SJSA1 (cell line): ENCODE measurements around the gene METTL25. TPM values are rescaled to one million over a fixed set of nuclear protein-coding genes. Genes with fewer than 3 reads are reported as not detected.

Source experiments
- DNase-seq, 2 experiments: peaks; one replicate each; pipeline ENCODE4 v3.0.0-alpha.2; 2015 to 2020; ENCODE audit warnings: low spot score in 2 of 2, low read depth in 1 of 2
- H3K27ac ChIP-seq: fragments of 250-450 bp; sonication (Bioruptor Pico); 2 replicates; pipeline ENCODE4 v1.5.1; 2020; ENCODE audit warnings: mild to moderate bottlenecking, moderate library complexity
- H3K27me3 ChIP-seq: fragments of 250-450 bp; sonication (Bioruptor Pico); replicated peaks from 2 replicates; pipeline ENCODE4 v1.5.1; 2020; ENCODE audit warnings: mild to moderate bottlenecking, moderate library complexity
- H3K36me3 ChIP-seq: fragments of 250-450 bp; sonication (Bioruptor Pico); 2 replicates; pipeline ENCODE4 v1.5.1; 2020; ENCODE audit warnings: mild to moderate bottlenecking
- H3K4me1 ChIP-seq: fragments of 250-450 bp; sonication (Bioruptor Pico); replicated peaks from 2 replicates; pipeline ENCODE4 v1.6.1; 2021; ENCODE audit warnings: mild to moderate bottlenecking
- H3K4me3 ChIP-seq: fragments of 250-450 bp; sonication (Bioruptor Pico); 2 replicates; pipeline ENCODE4 v1.5.1; 2020; ENCODE audit warnings: mild to moderate bottlenecking
- H3K9me3 ChIP-seq: fragments of 250-450 bp; sonication (Bioruptor Pico); replicated peaks from 2 replicates; pipeline ENCODE4 v1.5.1; 2020; ENCODE audit warnings: mild to moderate bottlenecking
- total RNA-seq: library from RNA; depleted of rRNA; stranded (reverse); fragments of >200 nt; shearing (Covaris generic); gene quantifications from 2 replicates; pipeline ENCODE4 v1.2.3, GENCODE V29; 2014

The METTL25 gene
- total RNA-seq, 1 experiment from 2014 or later: 7.2 TPM

DNA sequence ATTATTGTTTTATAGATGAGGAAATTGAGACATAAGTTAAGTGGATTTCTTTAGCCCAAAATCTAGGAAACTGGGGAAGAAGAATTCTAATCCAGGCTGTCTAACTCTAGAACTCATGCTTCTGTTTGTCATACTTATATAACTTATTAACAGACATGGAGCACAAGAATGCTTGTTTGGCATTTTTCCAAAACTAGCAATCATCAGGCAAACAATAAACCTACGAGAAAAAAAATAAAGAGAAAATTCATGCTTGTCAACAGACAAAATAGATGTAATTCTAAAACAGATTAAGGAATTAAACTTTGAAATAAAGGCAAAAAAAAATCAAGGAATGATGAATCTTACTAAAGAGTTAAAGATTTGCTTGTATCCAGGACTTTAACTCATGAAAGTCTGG, 103.1 kb downstream of the METTL25 start:
- no peaks in the 10 kb centered on the region for H3K36me3 ChIP-seq
- no peaks in the 10 kb centered on the region for H3K9me3 ChIP-seq
- no peak overlapping the region for H3K4me3 ChIP-seq
- DNase-seq: no peak
- H3K4me1 ChIP-seq: no peaks in the 10 kb centered on the region
- no peak overlapping the region for H3K27ac ChIP-seq
- no peaks in the 10 kb centered on the region for H3K27me3 ChIP-seq

DNA sequence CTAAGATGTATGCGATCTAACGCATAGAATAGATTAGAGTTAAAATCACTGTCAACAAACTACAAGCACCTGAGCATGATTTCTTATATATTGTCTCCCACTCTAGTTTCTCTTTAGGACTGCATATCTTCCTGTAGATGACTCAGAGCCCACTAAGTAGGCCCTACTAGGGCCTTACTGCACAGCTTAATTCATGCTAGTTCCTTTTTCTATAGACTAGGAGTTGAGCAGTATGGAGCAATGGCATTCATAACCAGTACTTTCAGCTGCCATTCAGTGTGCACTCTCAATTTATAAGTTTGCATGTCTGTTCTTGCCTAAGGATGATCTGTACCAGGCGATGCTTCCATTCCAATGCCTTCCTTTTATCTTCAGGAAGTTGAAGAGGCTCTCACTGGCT, 103.5 kb downstream of the METTL25 start:
- DNase-seq: no peak
- H3K36me3 ChIP-seq: no peaks in the 10 kb centered on the region
- H3K9me3 ChIP-seq: no peaks in the 10 kb centered on the region
- H3K4me3 ChIP-seq: no peak overlapping the region
- H3K27ac ChIP-seq: no peak overlapping the region
- H3K4me1 ChIP-seq: no peaks in the 10 kb centered on the region
- H3K27me3 ChIP-seq: no peaks in the 10 kb centered on the region

DNA sequence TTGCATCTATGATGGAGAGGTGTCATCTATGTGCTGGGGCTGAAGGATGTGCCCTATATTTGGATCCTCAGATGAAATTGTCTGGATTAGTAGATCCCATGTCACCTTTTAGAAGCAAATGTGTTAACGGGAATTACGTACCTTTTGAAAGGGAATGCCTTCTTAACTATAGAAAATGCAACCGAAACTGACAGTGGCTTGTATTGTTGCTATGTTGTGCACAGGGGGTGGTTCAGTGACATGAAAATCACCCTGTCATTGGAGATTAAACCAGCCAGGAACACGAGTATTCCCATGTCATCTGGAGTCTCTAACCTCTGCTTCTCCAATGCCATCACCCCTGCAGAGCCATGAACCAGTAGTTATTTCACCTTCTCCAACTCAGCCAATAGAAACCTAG, 110.2 kb downstream of the METTL25 start:
- no peaks in the 10 kb centered on the region for H3K36me3 ChIP-seq
- no peaks in the 10 kb centered on the region for H3K9me3 ChIP-seq
- no peaks in the 10 kb centered on the region for H3K27me3 ChIP-seq
- DNase-seq: no peak
- no peak overlapping the region for H3K4me3 ChIP-seq
- no peaks in the 10 kb centered on the region for H3K4me1 ChIP-seq
- H3K27ac ChIP-seq: no peak overlapping the region

DNA sequence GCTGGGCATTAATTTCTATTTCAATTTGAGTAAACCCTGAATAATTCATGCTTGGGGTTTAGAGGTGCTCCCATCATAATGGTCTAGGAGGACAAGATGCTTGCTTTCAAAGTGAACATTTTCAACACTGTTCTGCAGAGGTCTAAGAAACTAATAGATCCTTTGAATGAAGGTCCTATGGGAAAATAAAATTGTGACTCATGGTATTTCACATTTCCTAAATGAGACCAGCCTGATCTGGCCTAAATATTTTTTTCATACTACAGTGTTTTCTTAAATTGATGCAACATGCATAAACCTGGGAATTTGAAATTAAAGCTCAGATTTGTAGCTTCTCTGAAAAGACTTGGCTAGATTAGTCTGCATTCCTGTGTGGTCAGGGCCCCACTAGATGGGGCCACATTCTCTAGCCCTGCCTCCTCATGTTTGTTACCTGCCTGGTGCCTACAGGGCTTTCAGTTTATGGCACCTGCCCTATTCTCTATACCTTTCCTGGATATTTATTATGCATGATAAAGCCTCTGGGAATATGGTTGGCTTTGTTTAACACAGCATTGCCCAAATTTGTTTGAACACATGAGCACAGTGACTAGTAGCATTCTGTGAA, 112.7 kb downstream of the METTL25 start:
- no peak overlapping the region for H3K4me3 ChIP-seq
- H3K27me3 ChIP-seq: no peaks in the 10 kb centered on the region
- H3K27ac ChIP-seq: no peak overlapping the region
- H3K9me3 ChIP-seq: no peaks in the 10 kb centered on the region
- H3K36me3 ChIP-seq: no peaks in the 10 kb centered on the region
- no peaks in the 10 kb centered on the region for H3K4me1 ChIP-seq
- DNase-seq: no peak

DNA sequence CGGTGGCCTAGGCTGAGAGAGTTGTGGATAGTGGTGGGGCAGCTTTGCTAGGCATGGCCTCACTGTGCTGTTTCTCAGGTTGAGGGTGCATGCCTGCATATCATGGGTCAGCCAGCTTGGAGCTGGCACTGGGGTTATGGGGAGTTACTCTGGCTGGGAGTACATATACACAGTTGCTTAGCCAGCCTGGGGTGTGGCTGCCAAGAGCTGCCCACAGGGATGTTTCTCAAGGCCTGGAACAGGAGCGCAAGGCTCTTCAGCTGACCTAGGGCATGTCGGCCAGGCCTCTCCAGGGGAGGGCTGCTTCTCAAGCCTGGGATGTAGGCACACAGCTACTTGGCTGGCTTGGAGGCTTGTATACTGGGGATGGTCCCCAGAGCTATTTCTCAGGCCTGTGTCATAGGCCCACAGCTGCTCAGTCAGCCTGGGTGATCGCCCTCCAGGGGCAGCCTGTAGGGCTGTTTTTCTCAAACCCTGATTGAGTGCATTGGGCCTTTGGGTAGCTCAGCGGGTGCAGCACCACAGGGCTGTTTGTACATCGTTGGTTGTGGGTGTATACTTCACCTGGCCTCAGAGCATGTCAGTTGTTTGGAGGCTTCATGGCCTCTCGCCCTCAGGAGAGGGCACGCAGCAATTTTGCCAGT, 114.9 kb downstream of the METTL25 start:
- H3K4me3 ChIP-seq: no peak overlapping the region
- no peak overlapping the region for H3K27ac ChIP-seq
- H3K9me3 ChIP-seq: no peaks in the 10 kb centered on the region
- DNase-seq: no peak
- H3K4me1 ChIP-seq: no peaks in the 10 kb centered on the region
- H3K36me3 ChIP-seq: no peaks in the 10 kb centered on the region
- H3K27me3 ChIP-seq: no peaks in the 10 kb centered on the region

DNA sequence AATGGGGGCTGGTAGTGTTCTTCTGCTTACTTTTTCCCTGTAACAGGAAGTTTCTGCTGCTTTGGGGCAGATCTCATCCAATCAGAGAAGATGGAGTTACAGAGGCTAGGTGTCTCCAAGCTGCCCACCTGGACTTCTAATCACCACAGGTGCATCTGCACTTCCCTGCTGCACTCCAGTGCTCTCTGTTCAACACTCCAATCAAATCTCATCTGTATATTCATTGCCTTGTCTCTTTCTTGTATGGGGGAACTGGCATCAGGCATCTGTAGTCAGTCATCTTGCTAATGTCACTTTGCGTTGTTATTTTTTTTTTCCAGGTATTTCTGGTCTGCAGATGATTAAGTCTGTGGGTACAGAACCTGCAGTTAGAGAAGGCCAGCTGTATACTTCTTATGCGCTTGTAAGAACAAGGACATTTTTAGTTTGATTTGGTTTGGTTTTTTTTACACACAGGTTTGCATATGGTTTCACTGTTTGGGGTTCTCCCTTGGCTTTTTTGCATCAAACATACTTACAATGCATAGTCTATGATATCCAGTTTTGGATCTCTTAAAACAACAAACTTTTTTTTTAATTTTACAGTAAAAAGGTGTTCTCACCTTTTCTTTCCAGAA, 116.0 kb downstream of the METTL25 start:
- H3K36me3 ChIP-seq: no peaks in the 10 kb centered on the region
- H3K4me3 ChIP-seq: no peak overlapping the region
- no peaks in the 10 kb centered on the region for H3K4me1 ChIP-seq
- H3K27me3 ChIP-seq: no peaks in the 10 kb centered on the region
- H3K27ac ChIP-seq: no peak overlapping the region
- no peak for DNase-seq
- no peaks in the 10 kb centered on the region for H3K9me3 ChIP-seq

DNA sequence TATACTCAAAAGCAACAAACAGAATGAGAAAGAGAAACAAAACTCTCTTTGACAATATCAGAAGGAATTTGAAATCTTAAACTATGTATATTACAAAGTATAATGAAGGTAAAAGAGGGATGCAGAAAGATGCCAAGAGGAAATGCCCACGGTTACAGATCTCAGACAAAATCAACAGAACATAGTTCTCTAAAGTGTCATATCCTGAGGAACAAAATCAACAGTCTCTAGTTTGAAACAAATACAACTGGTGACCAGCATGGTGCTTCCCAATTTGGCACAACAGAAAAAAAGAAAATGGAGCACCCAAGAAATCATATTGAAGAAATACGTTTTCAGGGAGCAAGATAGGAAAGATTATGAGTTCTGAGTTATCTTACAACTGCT, 116.5 kb downstream of the METTL25 start:
- Histone ChIP-seq H3K4me1 (no peaks in the 10 kb centered on the region), H3K9me3 (no peaks in the 10 kb centered on the region), H3K27ac (no peak overlapping the region), H3K27me3 (no peaks in the 10 kb centered on the region), H3K4me3 (no peak overlapping the region), H3K36me3 (no peaks in the 10 kb centered on the region)
- no peak for DNase-seq

DNA sequence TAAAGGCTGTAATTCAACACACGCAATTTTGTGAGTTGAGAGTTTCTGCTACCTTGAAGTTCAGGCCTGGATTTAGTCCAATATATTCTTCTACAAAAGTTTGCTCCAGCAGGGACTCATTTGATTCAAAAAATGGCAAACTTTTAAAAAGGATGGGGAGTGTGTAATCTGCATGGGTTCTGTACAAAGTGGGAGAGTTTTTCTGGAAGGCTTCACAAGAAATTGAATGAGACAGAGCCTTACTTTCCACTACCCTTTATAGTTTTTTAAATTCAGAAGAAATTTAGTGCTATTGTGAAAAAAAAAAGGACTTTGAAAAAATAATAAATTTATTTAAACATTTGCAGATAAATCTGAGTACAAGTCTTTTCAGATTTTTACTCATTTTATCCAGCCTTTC, 116.9 kb downstream of the METTL25 start:
- no peaks in the 10 kb centered on the region for H3K4me1 ChIP-seq
- no peak for DNase-seq
- no peak overlapping the region for H3K27ac ChIP-seq

DNA sequence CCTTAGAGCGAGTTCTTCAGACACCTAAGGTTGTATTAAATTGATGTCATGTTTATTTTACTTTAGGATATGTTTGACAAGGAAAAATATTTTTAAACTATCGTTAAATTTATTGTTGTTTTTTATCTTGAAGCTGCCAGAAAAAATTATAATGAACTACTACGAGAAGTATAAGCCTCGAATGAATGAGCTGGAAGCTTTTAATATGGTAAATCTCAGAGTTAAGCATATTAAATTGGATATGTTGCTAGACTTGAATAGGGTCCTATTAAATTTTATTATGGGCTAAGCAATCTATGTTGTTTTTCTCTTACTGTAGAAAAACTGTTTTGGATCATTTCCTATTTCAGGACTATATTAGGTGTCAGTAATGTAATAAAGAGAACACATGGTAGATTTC, 118.2 kb downstream of the METTL25 start:
- Histone ChIP-seq H3K36me3 (no peaks in the 10 kb centered on the region), H3K27me3 (no peaks in the 10 kb centered on the region), H3K4me1 (no peaks in the 10 kb centered on the region), H3K4me3 (no peak overlapping the region), H3K9me3 (no peaks in the 10 kb centered on the region), H3K27ac (no peak overlapping the region)
- DNase-seq: no peak

More for the DNA sequence above, 116.9 kb downstream of the METTL25 start:
- Histone ChIP-seq H3K4me3 (no peak overlapping the region), H3K36me3 (no peaks in the 10 kb centered on the region), H3K27me3 (no peaks in the 10 kb centered on the region), H3K9me3 (no peaks in the 10 kb centered on the region)

DNA sequence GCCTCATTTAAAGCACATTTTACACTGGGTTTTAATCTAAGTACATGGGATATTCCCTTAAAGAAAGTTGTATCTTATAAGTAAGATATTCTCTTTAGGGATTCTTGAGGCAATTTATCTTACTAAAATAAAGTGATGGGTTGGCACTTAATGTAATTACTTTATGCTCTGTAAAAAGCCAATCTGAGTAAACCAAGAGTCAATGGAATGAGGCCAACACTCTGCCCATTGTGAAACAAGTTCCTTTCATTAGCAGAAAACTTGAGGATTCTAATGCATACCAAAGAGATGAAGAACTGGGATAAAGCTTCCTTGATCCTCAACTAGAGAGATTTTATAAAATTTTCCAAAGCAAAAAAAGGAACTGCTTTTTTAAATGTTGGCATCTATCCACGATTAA, 121.2 kb downstream of the METTL25 start:
- Histone ChIP-seq H3K27ac (no peak overlapping the region), H3K9me3 (no peaks in the 10 kb centered on the region), H3K27me3 (no peaks in the 10 kb centered on the region), H3K36me3 (no peaks in the 10 kb centered on the region), H3K4me3 (no peak overlapping the region), H3K4me1 (no peaks in the 10 kb centered on the region)
- no peak for DNase-seq

DNA sequence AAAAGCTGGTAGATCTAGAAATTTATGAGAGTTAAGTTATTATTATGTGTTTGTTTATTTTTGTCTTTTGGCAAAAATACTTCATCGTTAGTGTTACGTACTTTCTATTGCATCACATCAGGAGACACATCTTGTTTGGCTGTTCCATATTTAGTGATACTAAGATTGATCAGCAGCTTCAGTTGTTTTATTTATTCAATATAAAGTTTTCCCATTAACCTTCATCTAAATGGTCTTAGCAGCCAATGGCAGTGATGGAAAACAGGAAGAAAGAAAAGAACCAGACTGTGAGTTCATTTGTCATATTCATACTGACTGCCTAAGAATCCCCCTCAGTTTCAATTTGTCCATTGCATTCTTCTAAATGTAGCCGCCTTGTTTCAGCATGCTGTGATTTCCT, 122.3 kb downstream of the METTL25 start:
- H3K4me3 ChIP-seq: no peak overlapping the region
- H3K36me3 ChIP-seq: no peaks in the 10 kb centered on the region
- H3K27ac ChIP-seq: no peak overlapping the region
- no peaks in the 10 kb centered on the region for H3K9me3 ChIP-seq
- no peak for DNase-seq
- H3K4me1 ChIP-seq: no peaks in the 10 kb centered on the region
- no peaks in the 10 kb centered on the region for H3K27me3 ChIP-seq

DNA sequence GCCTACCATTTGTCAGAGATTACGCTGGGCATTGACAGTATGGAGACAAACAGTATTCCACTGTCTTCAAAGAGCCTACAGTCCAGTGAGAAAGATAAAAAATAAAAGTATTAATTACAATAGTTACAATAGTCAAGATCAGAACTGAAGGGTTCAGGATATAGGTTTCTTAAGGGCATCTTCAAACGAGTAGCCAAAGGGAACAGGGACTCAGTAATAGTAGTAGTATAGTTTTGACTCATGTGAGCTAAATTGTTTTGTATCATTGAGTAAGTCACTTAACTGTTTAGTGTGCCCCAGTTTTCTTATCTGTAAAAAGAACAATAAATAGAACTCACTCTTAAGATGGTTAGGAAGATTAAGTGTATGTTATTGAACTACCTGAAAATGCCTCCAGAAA, 123.6 kb downstream of the METTL25 start:
- H3K27ac ChIP-seq: no peak overlapping the region
- H3K27me3 ChIP-seq: no peaks in the 10 kb centered on the region
- no peaks in the 10 kb centered on the region for H3K36me3 ChIP-seq
- no peak overlapping the region for H3K4me3 ChIP-seq
- no peaks in the 10 kb centered on the region for H3K4me1 ChIP-seq
- no peak for DNase-seq
- no peaks in the 10 kb centered on the region for H3K9me3 ChIP-seq

DNA sequence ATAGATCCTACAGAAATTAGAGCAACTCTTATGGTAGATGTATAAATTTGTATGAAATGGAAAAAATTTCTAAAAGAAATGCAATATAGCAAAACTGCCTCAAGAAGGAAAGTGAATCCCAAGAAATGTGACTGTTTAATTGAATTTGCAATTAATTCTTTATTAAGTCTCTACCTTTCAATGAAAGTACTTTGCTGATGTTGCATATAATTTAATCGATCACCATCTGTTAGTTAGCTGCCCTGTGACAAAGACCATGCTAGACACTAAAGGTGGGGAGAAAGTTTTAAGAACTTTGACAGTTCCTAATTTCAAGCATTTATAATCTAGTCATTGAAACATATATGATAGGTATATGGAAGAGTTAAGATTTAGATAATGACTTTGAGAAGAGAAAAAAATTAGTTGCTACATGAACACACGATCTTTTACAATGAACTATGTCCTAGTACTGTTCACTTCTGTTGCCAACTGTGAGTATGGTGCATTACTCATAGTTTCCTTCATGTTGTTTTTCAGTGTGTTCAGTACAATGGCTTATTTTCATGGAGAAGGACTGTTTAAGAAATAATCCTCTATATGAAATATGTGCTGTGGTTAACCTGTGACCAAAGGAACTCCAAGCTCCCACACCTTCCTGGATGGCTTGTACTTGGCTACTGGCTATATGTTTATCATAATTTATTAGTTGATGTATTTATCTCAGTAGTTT, 128.4 kb downstream of the METTL25 start:
- no peak overlapping the region for H3K27ac ChIP-seq
- no peak for DNase-seq
- no peaks in the 10 kb centered on the region for H3K36me3 ChIP-seq
- H3K4me3 ChIP-seq: no peak overlapping the region
- no peaks in the 10 kb centered on the region for H3K4me1 ChIP-seq
- H3K27me3 ChIP-seq: no peaks in the 10 kb centered on the region
- H3K9me3 ChIP-seq: no peaks in the 10 kb centered on the region

DNA sequence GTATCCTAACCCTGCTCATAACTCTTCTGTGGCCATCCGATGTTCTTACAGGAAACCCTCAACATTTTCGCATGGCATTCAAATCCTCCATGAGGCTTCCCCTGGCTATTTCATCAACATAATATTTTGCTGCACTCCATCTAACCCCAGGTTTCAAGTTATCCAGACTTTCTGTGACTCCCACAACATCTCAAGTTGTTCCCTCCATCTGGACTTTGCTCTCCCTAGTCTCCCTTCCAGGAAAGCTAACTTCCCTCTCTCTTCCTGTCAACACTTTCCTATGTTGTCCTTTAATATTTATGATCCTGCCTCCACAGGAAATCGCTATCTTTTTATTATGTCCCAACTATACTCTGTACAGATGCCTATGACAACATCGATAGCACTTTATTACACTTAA, 146.1 kb downstream of the METTL25 start:
- Histone ChIP-seq H3K4me3 (no peak overlapping the region), H3K9me3 (no peaks in the 10 kb centered on the region), H3K36me3 (no peaks in the 10 kb centered on the region), H3K27me3 (no peaks in the 10 kb centered on the region), H3K27ac (no peak overlapping the region), H3K4me1 (no peaks in the 10 kb centered on the region)
- no peak for DNase-seq
